Bronchial epithelial cell (primary cell): Measurements from ENCODE around the gene MRPS23. TPM values are rescaled to one million over a fixed set of nuclear protein-coding genes. Genes with fewer than 3 reads are reported as not detected.

Source experiments
- DNase-seq: peaks from one replicate; pipeline ENCODE4 v3.0.0-alpha.2; 2010; ENCODE audit warnings: low read depth
- FAIRE-seq: peaks from 2 replicates; lab custom pipeline; 2011; peaks lifted over from hg19 to GRCh38; lab: Jason Lieb, UNC
- H3K27me3 ChIP-seq: 2 replicates; pipeline ENCODE4 v1.5.1; 2011; ENCODE audit warnings: low read length; ENCODE audit not compliant: control insufficient read depth, insufficient read depth
- H3K36me3 ChIP-seq: 2 replicates; pipeline ENCODE4 v1.5.1; 2011; ENCODE audit warnings: low read length; ENCODE audit not compliant: control insufficient read depth, insufficient read depth
- H3K4me3 ChIP-seq: 2 replicates; pipeline ENCODE4 v1.5.1; 2011; ENCODE audit warnings: mild to moderate bottlenecking, low read depth, low read length, control low read depth
- total RNA-seq: library from RNA; depleted of rRNA; stranded (reverse); fragments of >200 nt; gene quantifications from 2 replicates; pipeline ENCODE4 v1.2.1, GENCODE V29; 2014
- TF ChIP-seq, protein P1 (sequence below): IDR thresholded peaks from 2 replicates; pipeline ENCODE4 v1.5.1; 2011; ENCODE audit warnings: mild to moderate bottlenecking, moderate library complexity, low read length, control low read depth, inconsistent platforms; ENCODE audit not compliant: insufficient read depth, severe bottlenecking

MRPS23 gene
- total RNA-seq, 1 donor from 2014 or later, result 40.5 TPM

DNA sequence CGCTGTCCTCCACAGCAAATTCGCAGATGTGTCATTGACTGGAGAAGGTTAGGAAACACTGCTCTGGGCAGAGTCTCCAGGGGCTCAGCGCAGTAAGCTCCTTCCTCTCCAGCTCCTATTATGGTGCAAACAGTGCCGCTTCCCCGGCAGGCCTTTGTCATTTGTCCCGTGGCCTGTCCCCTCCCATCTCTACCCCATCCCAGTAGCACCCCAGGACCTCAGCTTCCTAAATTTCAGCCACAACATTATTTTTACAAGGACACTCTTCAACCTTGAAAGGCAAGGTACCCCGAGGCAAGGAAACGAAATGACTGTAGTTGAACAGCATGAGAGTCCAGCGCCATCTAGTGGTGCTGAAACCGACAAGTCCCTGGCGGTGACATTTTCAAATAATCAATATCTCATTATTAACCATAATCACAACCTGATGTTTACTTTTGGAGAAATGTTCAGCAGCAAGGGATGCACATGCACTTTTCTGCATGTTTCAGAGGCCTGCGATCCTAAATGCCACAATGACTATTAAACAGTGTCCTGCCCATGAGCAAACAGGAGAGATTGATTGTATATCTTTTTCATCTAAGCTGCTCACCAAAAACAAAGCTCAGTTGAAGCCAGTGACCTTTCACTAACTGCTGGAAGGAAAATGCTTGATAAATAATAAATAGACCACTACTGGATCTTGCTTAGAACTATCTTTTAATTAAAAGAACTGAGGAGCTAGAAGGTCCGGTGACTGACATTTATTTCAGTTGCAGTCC lies 16.5 kb downstream of the MRPS23 start:
- TF ChIP-seq, protein P1, sequence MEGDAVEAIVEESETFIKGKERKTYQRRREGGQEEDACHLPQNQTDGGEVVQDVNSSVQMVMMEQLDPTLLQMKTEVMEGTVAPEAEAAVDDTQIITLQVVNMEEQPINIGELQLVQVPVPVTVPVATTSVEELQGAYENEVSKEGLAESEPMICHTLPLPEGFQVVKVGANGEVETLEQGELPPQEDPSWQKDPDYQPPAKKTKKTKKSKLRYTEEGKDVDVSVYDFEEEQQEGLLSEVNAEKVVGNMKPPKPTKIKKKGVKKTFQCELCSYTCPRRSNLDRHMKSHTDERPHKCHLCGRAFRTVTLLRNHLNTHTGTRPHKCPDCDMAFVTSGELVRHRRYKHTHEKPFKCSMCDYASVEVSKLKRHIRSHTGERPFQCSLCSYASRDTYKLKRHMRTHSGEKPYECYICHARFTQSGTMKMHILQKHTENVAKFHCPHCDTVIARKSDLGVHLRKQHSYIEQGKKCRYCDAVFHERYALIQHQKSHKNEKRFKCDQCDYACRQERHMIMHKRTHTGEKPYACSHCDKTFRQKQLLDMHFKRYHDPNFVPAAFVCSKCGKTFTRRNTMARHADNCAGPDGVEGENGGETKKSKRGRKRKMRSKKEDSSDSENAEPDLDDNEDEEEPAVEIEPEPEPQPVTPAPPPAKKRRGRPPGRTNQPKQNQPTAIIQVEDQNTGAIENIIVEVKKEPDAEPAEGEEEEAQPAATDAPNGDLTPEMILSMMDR, result peak; percentile 83
- H3K4me3 ChIP-seq, result no peak overlapping the region
- FAIRE-seq (no peak), DNase-seq (peak; percentile 67)
- H3K27me3 ChIP-seq, result no peaks in the 10 kb centered on the region
- H3K36me3 ChIP-seq, result no peaks in the 10 kb centered on the region

GRCh38 chr17:57832314-57833178 lies 17.3 kb downstream of the MRPS23 start:
- Histone ChIP-seq H3K4me3 (no peak overlapping the region), H3K36me3 (no peaks in the 10 kb centered on the region), H3K27me3 (no peaks in the 10 kb centered on the region)
- no peak for DNase-seq
- TF ChIP-seq, protein P1, result no peak
- FAIRE-seq, result no peak

- no peak overlapping the region for H3K4me3 ChIP-seq
- no peak for FAIRE-seq
- TF ChIP-seq, protein P1, result no peak
- no peak for DNase-seq
- no peaks in the 10 kb centered on the region for H3K36me3 ChIP-seq
- H3K27me3 ChIP-seq, result no peaks in the 10 kb centered on the region
These were observed 19.0 kb downstream of the MRPS23 start for GRCh38 chr17:57830880-57831279.

GRCh38 chr17:57823469-57824401 lies 26.1 kb downstream of the MRPS23 start:
- H3K27me3 ChIP-seq, result no peaks in the 10 kb centered on the region
- TF ChIP-seq, protein P1, result no peak
- no peak for DNase-seq
- H3K4me3 ChIP-seq, result no peak overlapping the region
- FAIRE-seq, result no peak
- H3K36me3 ChIP-seq, result no peaks in the 10 kb centered on the region

GRCh38 chr17:57819867-57820266 lies 30.0 kb downstream of the MRPS23 start:
- H3K27me3 ChIP-seq, result no peaks in the 10 kb centered on the region
- no peaks in the 10 kb centered on the region for H3K36me3 ChIP-seq
- TF ChIP-seq, protein P1, result no peak
- DNase-seq (no peak), FAIRE-seq (no peak)
- no peak overlapping the region for H3K4me3 ChIP-seq
